ENCODE measurements around the gene KLHL22.

Gene KLHL22

DNA sequence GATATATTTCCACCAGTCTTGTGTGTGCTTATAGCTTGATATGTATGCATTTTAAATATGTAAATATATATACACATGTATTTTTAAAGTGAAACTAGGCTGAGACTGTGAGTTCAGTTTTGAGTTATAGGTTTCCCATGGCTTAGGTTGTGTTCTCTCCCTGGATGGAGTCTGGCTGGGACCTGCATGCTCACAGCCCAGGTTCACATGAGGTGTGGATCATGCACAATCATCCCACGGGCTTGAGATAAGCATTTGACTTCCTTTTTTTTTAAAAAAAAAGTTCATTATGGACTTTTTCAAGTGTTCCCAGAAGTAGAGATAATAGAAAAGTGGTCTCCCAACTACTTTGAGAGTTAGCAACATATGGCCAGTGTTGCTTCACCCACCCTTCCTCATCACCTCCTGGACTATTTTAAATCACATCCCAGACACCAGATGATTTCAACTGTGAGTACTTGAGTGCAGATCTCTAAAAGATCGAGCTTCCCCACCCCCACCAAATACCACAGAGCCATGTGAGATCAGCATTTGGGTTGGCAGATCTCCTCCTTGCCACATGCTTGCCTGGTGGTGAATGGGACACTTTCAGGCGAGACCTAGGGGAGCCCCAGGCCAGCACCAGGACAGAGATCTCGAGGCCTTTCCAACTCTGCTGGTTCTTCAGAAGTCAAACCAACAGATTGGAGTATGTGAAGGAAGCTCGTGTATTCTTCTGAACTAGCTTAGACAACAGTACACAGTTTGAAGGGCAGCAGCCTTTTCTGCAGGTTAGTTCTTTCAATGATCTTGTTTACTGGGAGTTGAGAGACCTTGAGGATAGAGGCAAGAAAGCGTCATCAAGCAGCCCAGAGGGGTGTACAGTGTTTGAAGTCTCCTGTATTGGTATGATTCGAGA lies 27.7 kb upstream of the KLHL22 start:
- in situ Hi-C loops (cut with MboI; ENCODE audit: low pct_unique_long_range_greater_than_20kb, low sequenced_read_pairs, unreplicated experiment) = no loop called here
- no peak for DNase-seq (ENCODE audit: low spot score)
- TF ChIP-seq, protein P1, sequence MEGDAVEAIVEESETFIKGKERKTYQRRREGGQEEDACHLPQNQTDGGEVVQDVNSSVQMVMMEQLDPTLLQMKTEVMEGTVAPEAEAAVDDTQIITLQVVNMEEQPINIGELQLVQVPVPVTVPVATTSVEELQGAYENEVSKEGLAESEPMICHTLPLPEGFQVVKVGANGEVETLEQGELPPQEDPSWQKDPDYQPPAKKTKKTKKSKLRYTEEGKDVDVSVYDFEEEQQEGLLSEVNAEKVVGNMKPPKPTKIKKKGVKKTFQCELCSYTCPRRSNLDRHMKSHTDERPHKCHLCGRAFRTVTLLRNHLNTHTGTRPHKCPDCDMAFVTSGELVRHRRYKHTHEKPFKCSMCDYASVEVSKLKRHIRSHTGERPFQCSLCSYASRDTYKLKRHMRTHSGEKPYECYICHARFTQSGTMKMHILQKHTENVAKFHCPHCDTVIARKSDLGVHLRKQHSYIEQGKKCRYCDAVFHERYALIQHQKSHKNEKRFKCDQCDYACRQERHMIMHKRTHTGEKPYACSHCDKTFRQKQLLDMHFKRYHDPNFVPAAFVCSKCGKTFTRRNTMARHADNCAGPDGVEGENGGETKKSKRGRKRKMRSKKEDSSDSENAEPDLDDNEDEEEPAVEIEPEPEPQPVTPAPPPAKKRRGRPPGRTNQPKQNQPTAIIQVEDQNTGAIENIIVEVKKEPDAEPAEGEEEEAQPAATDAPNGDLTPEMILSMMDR (IDR thresholded peaks at IDR 0.05; ENCODE audit: extremely low read depth, insufficient read depth, missing control alignments) = no peak

DNA sequence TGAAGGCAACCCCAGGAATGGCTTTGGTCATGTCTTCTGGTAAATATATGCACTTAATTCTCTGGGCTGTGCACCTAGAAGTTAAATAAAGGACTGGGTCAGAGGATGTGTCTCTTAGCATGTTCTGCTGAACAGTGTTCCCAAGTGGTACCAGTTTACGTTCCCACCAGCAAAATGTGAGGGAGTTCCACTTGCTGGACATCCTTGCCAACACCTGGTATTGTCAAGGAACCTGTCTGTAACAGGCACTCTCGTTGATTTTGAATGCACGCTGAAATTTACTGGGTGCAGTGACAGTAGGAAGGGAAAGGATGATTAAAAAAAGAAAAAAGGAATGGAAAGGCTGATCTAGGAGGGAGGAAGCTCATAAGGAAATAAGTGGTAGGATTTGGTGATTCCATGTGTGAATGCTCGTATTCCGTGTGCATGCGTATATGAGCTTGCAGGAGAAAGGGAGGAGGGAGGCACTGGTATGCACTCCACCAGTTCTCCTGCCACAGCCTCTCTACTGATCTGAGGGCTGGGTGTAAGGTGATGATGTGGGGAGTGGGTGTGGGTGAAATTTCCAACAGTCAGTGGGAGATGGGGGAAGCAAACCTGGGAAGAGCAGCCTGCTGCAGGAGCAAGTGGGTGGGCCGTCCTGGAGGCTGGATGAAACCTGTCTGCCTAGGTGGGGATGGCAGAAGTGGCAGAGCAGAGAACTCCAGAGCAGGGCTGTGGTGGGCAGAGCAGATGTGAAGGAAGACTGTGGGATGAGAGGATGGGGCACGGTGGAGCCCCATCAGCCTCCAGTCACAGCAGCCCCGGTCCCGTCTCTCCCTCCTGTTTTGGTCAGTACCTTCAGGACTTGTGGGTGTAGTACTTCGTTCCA lies 26.8 kb upstream of the KLHL22 start:
- no peak for DNase-seq (ENCODE audit: low spot score)
- in situ Hi-C loops (cut with MboI; ENCODE audit: low pct_unique_long_range_greater_than_20kb, low sequenced_read_pairs, unreplicated experiment) = no loop called here
- TF ChIP-seq, protein P1 (IDR thresholded peaks at IDR 0.05; ENCODE audit: extremely low read depth, insufficient read depth, missing control alignments) = no peak

DNA sequence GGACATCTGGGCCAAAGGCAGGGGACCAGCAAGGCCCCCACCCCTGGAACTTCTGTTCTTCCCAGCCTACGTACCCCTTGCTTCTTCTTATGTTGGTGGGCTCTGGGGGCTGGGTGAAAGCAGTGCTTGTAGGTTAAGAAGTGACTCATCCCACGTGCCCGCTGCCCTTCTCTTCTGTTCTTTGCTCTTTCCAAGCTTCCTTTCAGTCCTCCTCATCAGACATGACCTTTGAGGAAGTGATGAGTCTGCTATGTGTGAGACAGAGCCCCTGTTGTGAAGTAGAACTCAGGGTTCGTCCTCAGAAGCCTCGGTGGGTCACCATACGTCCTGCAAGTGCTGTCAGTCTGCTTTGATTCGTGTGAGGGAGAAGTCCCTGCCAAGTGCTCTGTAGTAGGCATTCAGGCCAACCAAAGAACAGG lies 24.5 kb upstream of the KLHL22 start:
- in situ Hi-C loops (cut with MboI; ENCODE audit: low pct_unique_long_range_greater_than_20kb, low sequenced_read_pairs, unreplicated experiment) = no loop called here
- TF ChIP-seq, protein P1 (IDR thresholded peaks at IDR 0.05; ENCODE audit: extremely low read depth, insufficient read depth, missing control alignments) = no peak
- no peak for DNase-seq (ENCODE audit: low spot score)

DNA sequence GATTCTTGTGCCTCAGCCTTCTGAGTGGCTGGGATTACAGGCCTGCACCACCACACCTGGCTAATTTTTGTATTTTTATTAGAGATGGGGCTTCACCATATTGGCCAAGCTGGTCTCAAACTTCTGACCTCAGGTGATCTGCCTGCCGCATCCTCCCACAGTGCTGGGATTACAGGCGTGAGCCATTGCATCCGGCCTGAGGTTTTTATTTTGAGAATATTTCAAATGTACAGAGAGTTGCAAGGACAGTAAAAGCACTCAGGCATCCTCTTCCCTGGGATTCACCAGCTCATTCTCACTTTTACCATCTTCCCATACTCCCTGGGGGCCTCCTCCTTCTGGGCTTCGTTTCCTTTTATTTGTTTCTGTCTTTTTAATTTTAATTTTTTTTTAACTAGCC lies 24.0 kb upstream of the KLHL22 start:
- no peak for DNase-seq (ENCODE audit: low spot score)
- in situ Hi-C loops (cut with MboI; ENCODE audit: low pct_unique_long_range_greater_than_20kb, low sequenced_read_pairs, unreplicated experiment) = no loop called here
- TF ChIP-seq, protein P1 (IDR thresholded peaks at IDR 0.05; ENCODE audit: extremely low read depth, insufficient read depth, missing control alignments) = no peak

DNA sequence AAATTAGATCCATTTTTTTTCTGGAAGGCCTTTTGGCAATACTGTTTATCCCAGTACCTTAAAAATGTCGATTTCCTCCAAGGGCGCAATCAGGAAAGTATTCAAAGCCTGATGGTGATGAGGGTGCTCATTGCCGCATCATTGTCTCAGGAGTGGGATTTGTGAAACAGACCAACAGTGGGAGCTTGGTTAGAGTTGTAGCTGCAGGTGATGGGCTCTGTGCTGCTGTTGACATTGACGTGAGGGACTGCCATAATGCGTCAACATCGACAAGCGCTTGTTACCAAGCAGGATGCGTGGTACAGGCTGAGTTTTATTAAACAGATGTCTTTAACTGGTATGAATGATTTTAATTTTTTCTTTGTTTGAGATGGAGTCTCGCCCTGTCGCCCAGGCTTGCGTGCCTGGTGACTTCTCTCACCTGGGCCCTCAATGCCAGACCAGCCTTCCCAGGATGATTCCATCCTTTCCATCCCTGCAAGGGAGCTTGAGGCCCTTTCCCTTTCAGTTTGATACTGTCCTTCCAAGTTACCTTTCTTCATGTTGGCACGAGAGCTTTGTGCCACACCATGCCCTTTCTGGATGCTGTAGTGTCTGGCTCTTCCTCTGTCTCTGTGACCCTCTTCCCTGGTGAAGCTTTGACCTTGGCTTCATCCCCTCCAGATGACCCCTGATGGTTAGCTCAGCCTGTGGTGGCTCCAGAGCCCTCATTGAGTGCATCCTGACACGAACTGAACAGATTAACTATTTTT lies 22.4 kb upstream of the KLHL22 start:
- in situ Hi-C loops (cut with MboI; ENCODE audit: low pct_unique_long_range_greater_than_20kb, low sequenced_read_pairs, unreplicated experiment) = no loop called here
- TF ChIP-seq, protein P1 (IDR thresholded peaks at IDR 0.05; ENCODE audit: extremely low read depth, insufficient read depth, missing control alignments) = no peak
- DNase-seq (ENCODE audit: low spot score) = no peak

DNA sequence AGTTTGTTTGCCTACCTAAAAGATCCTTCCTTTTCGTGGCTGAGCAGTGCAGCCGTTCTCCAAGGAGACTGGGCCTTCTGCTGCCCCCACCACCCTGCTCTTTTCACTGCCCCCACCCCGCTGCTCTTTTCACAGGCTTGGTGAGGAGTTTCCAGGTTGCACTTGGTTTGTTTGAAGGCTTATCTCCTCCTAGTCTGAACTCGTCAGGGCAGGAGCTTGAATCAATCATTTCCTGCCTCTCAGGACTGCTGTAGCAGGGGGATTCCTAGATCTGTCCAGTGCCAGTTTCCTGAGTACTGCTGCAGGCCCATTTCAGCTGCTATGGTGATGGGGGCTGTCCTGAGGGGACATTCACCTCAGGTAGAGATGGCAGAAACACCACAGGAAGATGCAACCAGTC lies 21.8 kb upstream of the KLHL22 start:
- TF ChIP-seq, protein P1 (IDR thresholded peaks at IDR 0.05; ENCODE audit: extremely low read depth, insufficient read depth, missing control alignments) = no peak
- no peak for DNase-seq (ENCODE audit: low spot score)
- in situ Hi-C loops (cut with MboI; ENCODE audit: low pct_unique_long_range_greater_than_20kb, low sequenced_read_pairs, unreplicated experiment) = no loop called here

Data from GM13977 (cell line).